Measurements from ENCODE around the gene HRH3.

DNA sequence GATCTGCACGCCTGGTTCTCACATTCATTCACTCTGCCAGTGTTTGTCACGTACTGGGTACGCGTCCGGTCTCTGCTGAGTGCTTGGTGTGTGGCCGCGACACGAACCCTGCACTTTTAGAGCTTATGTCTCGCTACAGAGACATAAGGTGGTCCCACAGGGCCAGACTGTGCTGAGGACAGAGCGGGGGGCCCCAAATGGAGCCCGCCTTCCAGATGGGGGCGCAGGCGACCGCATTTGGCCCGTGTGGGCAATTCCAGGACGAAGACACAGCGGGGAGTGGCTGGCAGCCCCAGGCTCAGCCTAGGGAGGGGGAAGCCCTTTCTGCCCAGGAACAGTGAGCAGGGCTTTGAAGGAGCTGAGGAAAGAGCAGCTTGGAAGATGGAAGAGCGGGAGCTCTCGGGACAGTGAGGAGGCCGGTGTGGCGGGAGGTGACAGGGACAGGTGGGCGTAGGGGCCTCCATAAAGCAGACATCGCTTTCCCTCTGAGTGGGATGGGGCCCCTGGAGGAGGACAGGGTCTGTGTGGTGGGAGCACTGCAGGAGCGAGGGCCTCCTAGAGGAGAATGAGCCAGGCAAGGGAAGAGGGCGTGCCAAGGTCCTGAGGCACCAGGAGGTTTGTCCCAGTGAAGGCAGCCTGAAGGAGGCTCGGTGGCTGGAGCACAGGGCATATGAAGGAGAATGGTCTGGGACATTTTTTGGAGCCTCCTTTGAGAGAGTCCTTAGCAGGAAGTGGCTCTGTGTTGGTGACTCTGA is 45.0 kb downstream of the HRH3 start:
- TF ChIP-seq, protein P1, sequence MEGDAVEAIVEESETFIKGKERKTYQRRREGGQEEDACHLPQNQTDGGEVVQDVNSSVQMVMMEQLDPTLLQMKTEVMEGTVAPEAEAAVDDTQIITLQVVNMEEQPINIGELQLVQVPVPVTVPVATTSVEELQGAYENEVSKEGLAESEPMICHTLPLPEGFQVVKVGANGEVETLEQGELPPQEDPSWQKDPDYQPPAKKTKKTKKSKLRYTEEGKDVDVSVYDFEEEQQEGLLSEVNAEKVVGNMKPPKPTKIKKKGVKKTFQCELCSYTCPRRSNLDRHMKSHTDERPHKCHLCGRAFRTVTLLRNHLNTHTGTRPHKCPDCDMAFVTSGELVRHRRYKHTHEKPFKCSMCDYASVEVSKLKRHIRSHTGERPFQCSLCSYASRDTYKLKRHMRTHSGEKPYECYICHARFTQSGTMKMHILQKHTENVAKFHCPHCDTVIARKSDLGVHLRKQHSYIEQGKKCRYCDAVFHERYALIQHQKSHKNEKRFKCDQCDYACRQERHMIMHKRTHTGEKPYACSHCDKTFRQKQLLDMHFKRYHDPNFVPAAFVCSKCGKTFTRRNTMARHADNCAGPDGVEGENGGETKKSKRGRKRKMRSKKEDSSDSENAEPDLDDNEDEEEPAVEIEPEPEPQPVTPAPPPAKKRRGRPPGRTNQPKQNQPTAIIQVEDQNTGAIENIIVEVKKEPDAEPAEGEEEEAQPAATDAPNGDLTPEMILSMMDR (IDR thresholded peaks at IDR 0.05): no peak
- no peak for TF ChIP-seq EZH2 (IDR thresholded peaks at IDR 0.05)
- no peak for TF ChIP-seq EZH2phosphoT487 (IDR thresholded peaks at IDR 0.05)
